Body of pancreas (tissue), 4 donors: ENCODE results near the gene SNRPN. TPM values are rescaled to one million over a fixed set of nuclear protein-coding genes. Genes with fewer than 3 reads are reported as not detected.
A peak's percentile ranks its signal among the peaks of the same experiment; 100 is the strongest.
"Not testable (repeated sequence)": the region's sequence is repeated elsewhere in the genome, so short reads cannot be mapped to it uniquely, and the experiment has no call there.

Experiments
- ATAC-seq: fragments of 150-250 bp; one replicate; pipeline ENCODE4 v1.9.1; 2016
- DNase-seq, 4 donors: peaks; one replicate each; pipeline ENCODE4 v3.0.0-alpha.2; 2019
- H3K27ac ChIP-seq, 4 donors: fragments of 200-600 bp; sonication (generic); 1 replicate in 3 of 4; 2 replicates in 1 of 4; pipeline versions ENCODE4 v1.5.1 to v1.6.1; 2016 to 2019; ENCODE audit warnings: mild to moderate bottlenecking in 1 of 4, mixed read lengths in 1 of 4, moderate library complexity in 1 of 4
- H3K27me3 ChIP-seq, 2 donors: fragments of 200-600 bp; sonication (generic); one replicate each; pipeline ENCODE4 v1.6.0; 2016; ENCODE audit warnings: mild to moderate bottlenecking in 1 of 2
- H3K36me3 ChIP-seq, 2 donors: fragments of 200-600 bp; sonication (generic); replicated peaks in 1 of 2; 2 replicates each; pipeline ENCODE4 v1.5.1; 2016; ENCODE audit warnings: low read depth in 2 of 2; ENCODE audit not compliant: insufficient read depth in 1 of 2
- H3K4me1 ChIP-seq: fragments of 200-600 bp; sonication (generic); one replicate; pipeline ENCODE4 v1.6.0; 2016
- H3K4me3 ChIP-seq, 2 donors: fragments of 200-600 bp; sonication (generic); 1 replicate in 1 of 2; 2 replicates in 1 of 2; pipeline ENCODE4 v1.5.1; 2016 to 2019
- H3K9me3 ChIP-seq, 3 donors: fragments of 200-600 bp; sonication (generic); 1 replicate in 2 of 3; 2 replicates in 1 of 3; pipeline ENCODE4 v1.5.1; 2016
- CTCF ChIP-seq, 7 experiments: fragments of 450-650 bp in 4 of 7; fragments of 200-600 bp in 3 of 7; sonication (generic) in 3 of 7; IDR thresholded peaks; one replicate each; pipeline ENCODE4 v1.5.1; 2016 to 2019; ENCODE audit warnings: antibody characterized with exemption in 7 of 7
- POLR2A ChIP-seq, 3 donors: fragments of 450-650 bp; IDR thresholded peaks; one replicate each; pipeline ENCODE4 v1.6.1; 2016; ENCODE audit warnings: antibody characterized with exemption in 3 of 3, mild to moderate bottlenecking in 2 of 3
- WGBS, 2 donors: methylation state at CpG; one replicate each; pipeline ENCODE4 v1.1.5; 2017; 5-methylcytosine and 5-hydroxymethylcytosine counted together
- intact Hi-C: fragments of 100-400 bp; cut with DNase I; formaldehyde crosslinking; loops from one replicate; pipeline ENCODE4 v1.15.1; 2023
- total RNA-seq, 2 donors: library from RNA; depleted of rRNA; stranded (reverse); fragments of >200 nt; gene quantifications; one replicate each; pipeline ENCODE4 v1.1.0, GENCODE V29; 2016

Gene SNRPN
- total RNA-seq: 100 to 1,000 TPM in 1 of 2 donors, 10 to 100 TPM in 1; 96.2 to 113 TPM

GRCh38 chr15:24954783-24955530 is at the start of gene SNRPN, which contains the start of gene SNURF:
Gene SNRPN, plus strand, starts transcription at chr15:24954987. Its CDS starts 19,467 bp downstream, at chr15:24974454.
Gene SNURF, plus strand, starts transcription at chr15:24954987. Its CDS starts 62 bp downstream, at chr15:24955049.
- WGBS, 2 donors: 54 to 56% methylated on average over 36 to 47 of the region's 47 CpGs
- peaks cover 6% of the 10 kb centered on the region for H3K4me1 ChIP-seq
- ATAC-seq: peak; percentile 64
- peak; percentile 69 to 80 (median 76) for DNase-seq
- peak within 1 kb of the TSS; percentile 60 to 71 for H3K4me3 ChIP-seq
- peak; percentile 69 to 86 (median 84) for TF ChIP-seq POLR2A (IDR thresholded peaks at IDR 0.05)
- TF ChIP-seq CTCF (IDR thresholded peaks at IDR 0.05): no peak
- intact Hi-C loops: no loop called here
- no peaks in the 10 kb centered on the region for H3K9me3 ChIP-seq
- H3K27me3 ChIP-seq: no peaks in the 10 kb centered on the region
- H3K36me3 ChIP-seq: no peaks in the 10 kb centered on the region
- peak within 1 kb of the TSS; percentile 71 to 93 (median 82) for H3K27ac ChIP-seq

- Histone ChIP-seq H3K36me3 (no peaks in the 10 kb centered on the region), H3K27ac (no peak overlapping the region), H3K4me1 (no peaks in the 10 kb centered on the region), H3K27me3 (no peaks in the 10 kb centered on the region), H3K4me3 (no peak overlapping the region), H3K9me3 (no peaks in the 10 kb centered on the region)
- 54 to 73% methylated on average over 8 of the region's 8 CpGs for WGBS, 2 donors
- DNase-seq (no peak), ATAC-seq (no peak)
- TF ChIP-seq CTCF (IDR thresholded peaks at IDR 0.05) (no peak), POLR2A (IDR thresholded peaks at IDR 0.05) (no peak)
- intact Hi-C loops: no loop called here
Observed at GRCh38 chr15:24916305-24917009, 38.3 kb upstream of the SNRPN start.

GRCh38 chr15:24917431-24917830 is 37.4 kb upstream of the SNRPN start:
- TF ChIP-seq CTCF (IDR thresholded peaks at IDR 0.05) (no peak), POLR2A (IDR thresholded peaks at IDR 0.05) (no peak)
- Histone ChIP-seq H3K4me1 (no peaks in the 10 kb centered on the region), H3K9me3 (no peaks in the 10 kb centered on the region), H3K4me3 (no peak overlapping the region), H3K27me3 (no peaks in the 10 kb centered on the region), H3K27ac (no peak overlapping the region), H3K36me3 (no peaks in the 10 kb centered on the region)
- ATAC-seq: no peak
- intact Hi-C loops: no loop called here
- no peak for DNase-seq
- WGBS, 2 donors: 83 to 85% methylated on average over 14 of the region's 14 CpGs

GRCh38 chr15:24919446-24919845 is 35.3 kb upstream of the SNRPN start:
- TF ChIP-seq CTCF (IDR thresholded peaks at IDR 0.05) (no peak), POLR2A (IDR thresholded peaks at IDR 0.05) (no peak)
- DNase-seq (no peak), ATAC-seq (peak; percentile 27)
- H3K9me3 ChIP-seq: no peaks in the 10 kb centered on the region
- H3K4me3 ChIP-seq: no peak overlapping the region
- WGBS, 2 donors: 58 to 61% methylated on average over 2 of the region's 2 CpGs
- H3K27ac ChIP-seq: no peak overlapping the region
- no peaks in the 10 kb centered on the region for H3K27me3 ChIP-seq
- no peaks in the 10 kb centered on the region for H3K4me1 ChIP-seq
- intact Hi-C loops: no loop called here
- H3K36me3 ChIP-seq: no peaks in the 10 kb centered on the region

GRCh38 chr15:24922781-24923180 is 32.0 kb upstream of the SNRPN start:
- DNase-seq, H3K4me1 ChIP-seq, intact Hi-C loops, H3K36me3 ChIP-seq, ATAC-seq, H3K27ac ChIP-seq, H3K4me3 ChIP-seq, H3K27me3 ChIP-seq, H3K9me3 ChIP-seq: not testable (repeated sequence)
- 75 to 76% methylated on average over 6 of the region's 6 CpGs for WGBS, 2 donors
